GM10248 (cell line): ENCODE results near the gene LOXL1.

Experiments
- CTCF ChIA-PET: fragments of 300-600 bp; sonication (Branson Sonifier 250); formaldehyde crosslinking; extraction: SDS; loops from one replicate; lab custom pipeline; 2021; ENCODE audit warnings: antibody characterized with exemption; lab: Yijun Ruan, JAX
- POLR2A ChIA-PET: fragments of 350-650 bp; sonication (Branson Sonifier 250); formaldehyde crosslinking; extraction: SDS; loops from one replicate; lab custom pipeline; 2020; ENCODE audit warnings: antibody characterized with exemption; lab: Yijun Ruan, JAX
- DNase-seq: peaks from one replicate; pipeline ENCODE4 v3.0.0; 2012; ENCODE audit errors: extremely low spot score
- TF ChIP-seq, protein P1 (sequence below): IDR thresholded peaks from 2 replicates; pipeline ENCODE4 v1.5.1; 2012; ENCODE audit warnings: mild to moderate bottlenecking, low read depth; ENCODE audit errors: extremely low read depth, missing control alignments, control extremely low read depth

Gene LOXL1

DNA sequence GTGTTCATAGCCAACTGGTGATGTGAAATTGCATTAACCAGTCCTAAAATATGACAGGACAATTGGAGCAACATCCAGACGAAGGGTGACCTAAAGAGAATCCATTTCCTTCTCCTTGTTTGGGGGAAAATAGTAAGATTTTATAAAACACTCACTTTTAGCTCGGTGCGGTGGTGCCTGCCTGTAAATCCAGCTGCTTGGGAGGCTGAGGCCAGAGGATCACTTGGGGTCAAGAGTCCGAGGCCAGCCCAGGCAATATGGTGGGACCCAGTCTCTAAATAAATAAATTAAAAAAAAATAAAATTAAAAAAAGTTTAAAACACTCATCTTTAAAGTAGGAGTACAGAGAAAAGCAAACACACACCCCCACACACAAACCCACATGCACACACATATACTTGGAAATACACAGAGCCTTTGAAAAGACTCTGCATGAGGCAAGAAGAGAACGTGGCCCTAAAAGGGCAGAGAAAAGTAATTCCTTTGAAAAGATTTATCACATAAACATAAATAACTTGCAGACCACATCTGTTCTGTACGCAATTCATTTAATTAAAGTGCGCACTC lies 14.1 kb upstream of the LOXL1 start:
- POLR2A ChIA-PET = no interaction called here

DNA sequence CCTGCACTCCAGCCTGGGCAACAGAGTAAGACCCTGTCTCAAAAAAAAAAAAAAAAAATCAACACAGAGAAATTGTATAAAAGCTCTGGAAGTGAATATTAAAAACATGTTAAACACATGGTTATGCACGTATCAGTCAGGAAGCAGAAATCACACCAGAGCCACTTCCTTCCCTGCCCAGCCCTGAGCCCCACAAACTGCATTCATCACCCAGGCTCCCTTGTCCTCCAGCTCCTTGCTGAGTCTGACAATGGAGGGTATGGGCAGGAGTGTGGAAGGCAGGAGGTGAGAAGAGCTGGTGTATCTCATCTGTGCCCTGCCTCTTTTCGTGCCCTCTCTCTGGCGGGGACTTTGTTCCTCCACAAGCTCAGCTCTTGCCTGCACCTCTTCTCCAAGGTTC lies 12.1 kb upstream of the LOXL1 start:
- ChIA-PET CTCF (interaction anchor here (1.1 kb wide), 1 partner anchor 42 kb away, joined by 3 read pairs; no protein-coding TSS in a partner anchor), POLR2A (no interaction called here)
- no peak for DNase-seq
- TF ChIP-seq, protein P1, sequence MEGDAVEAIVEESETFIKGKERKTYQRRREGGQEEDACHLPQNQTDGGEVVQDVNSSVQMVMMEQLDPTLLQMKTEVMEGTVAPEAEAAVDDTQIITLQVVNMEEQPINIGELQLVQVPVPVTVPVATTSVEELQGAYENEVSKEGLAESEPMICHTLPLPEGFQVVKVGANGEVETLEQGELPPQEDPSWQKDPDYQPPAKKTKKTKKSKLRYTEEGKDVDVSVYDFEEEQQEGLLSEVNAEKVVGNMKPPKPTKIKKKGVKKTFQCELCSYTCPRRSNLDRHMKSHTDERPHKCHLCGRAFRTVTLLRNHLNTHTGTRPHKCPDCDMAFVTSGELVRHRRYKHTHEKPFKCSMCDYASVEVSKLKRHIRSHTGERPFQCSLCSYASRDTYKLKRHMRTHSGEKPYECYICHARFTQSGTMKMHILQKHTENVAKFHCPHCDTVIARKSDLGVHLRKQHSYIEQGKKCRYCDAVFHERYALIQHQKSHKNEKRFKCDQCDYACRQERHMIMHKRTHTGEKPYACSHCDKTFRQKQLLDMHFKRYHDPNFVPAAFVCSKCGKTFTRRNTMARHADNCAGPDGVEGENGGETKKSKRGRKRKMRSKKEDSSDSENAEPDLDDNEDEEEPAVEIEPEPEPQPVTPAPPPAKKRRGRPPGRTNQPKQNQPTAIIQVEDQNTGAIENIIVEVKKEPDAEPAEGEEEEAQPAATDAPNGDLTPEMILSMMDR = no peak

More for the DNA sequence above, 14.1 kb upstream of the LOXL1 start:
- TF ChIP-seq, protein P1 = no peak
- DNase-seq = no peak
- CTCF ChIA-PET = interaction anchor here (0.6 to 7.4 kb wide), 2 partner anchors 39 to 61 kb away, joined by 3 to 112 read pairs; partner anchors contain the start of gene TBC1D21

DNA sequence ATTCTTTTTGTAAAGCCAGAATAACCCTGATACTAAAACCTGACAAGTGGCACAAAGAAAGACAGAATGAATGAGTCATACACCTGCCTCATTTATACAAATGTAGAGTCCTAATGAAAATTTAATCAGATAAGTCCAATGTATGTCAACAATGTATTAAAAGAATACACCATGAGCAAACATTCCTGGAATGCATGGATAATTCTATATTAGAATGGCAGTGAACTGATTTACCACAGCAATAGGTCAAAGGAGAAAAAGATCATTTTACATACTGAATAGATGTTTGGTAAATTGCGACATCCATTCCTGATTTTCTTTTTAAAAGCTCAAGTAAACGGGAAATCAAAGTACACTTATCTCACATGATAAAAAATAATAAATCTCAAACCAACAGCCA lies 11.2 kb upstream of the LOXL1 start:
- ChIA-PET CTCF (interaction anchor here (0.8 kb wide), 1 partner anchor 710 kb away, joined by 3 read pairs; no protein-coding TSS in a partner anchor), POLR2A (no interaction called here)
- DNase-seq = no peak
- TF ChIP-seq, protein P1 = no peak

- ChIA-PET POLR2A (no interaction called here), CTCF (no interaction called here)
- no peak for DNase-seq
- TF ChIP-seq, protein P1 = no peak
Measured at GRCh38 chr15:73918784-73919183, 7.5 kb upstream of the LOXL1 start.

DNA sequence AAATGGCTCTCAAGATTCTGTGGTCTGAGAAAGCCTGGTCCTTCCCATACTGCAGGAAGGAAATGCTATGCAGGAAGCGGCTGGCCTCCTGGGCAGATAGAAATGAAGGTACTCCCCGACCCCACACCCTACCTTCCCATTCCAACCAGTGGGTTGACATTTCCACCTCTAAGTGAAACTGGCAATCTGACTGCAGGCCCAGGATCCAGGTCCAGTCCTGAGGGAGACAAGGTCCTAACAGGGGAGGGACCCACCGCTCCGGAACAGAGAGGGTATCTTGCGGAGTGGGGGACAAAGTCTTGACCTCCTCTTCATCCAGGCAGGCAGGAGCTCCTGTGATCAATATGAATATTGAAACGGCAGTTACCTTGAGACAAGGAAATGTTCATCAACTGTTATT lies 6.6 kb upstream of the LOXL1 start:
- no peak for DNase-seq
- CTCF ChIA-PET = interaction anchor here (2.7 kb wide), 1 partner anchor 12 kb away, joined by 6 read pairs; no protein-coding TSS in a partner anchor
- POLR2A ChIA-PET = no interaction called here

DNA sequence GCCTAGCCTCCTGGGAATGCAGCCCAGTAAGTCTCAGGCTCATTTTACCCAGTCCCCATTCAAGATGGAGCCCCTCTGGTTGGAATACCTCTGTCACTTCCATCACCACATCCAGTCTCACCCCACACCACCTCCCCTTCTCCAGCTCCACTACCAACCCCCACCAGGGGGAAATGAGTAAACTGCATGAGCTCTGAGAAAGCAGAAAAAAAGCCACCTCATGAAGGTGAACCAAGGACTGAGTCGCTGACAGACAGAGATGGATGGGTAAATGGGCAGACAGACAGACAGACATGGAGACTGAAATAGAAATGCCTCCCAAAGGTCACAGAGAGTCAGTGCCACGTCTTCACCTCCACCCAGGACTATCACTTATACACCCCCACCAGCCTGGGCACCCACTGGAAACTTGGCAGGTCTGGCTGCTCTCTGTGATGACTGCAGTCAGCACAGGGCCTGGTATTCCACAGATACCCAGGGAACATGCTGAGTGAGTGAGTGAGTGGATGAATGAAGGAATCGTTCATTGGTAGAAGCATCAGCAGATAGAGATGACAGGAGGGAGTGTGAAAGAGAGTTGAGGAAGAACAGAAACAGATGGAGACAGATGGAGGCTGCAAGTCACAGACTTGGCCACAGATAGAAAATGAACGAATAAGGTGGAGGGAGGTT lies 4.9 kb upstream of the LOXL1 start:
- TF ChIP-seq, protein P1 = no peak
- POLR2A ChIA-PET = no interaction called here
- no peak for DNase-seq
- CTCF ChIA-PET = interaction anchor here (1.3 to 2.7 kb wide), 3 partner anchors 11 to 14 kb away, joined by 4 to 6 read pairs (median 6); no protein-coding TSS in a partner anchor

More for the DNA sequence above, 6.6 kb upstream of the LOXL1 start:
- TF ChIP-seq, protein P1 = no peak
